HG02973 (cell line): ENCODE results near the gene ASMT.
"Not testable (repeated sequence)": the region's sequence is repeated elsewhere in the genome, so short reads cannot be mapped to it uniquely, and the experiment has no call there.

ENCODE experiments used
- ATAC-seq: cut with Tn5 transposase; IDR thresholded peaks from one replicate; pipeline ENCODE4 v1.9.1; 2021; ENCODE audit warnings: moderate library complexity; ENCODE audit not compliant: unreplicated experiment

The ASMT gene, protein sequence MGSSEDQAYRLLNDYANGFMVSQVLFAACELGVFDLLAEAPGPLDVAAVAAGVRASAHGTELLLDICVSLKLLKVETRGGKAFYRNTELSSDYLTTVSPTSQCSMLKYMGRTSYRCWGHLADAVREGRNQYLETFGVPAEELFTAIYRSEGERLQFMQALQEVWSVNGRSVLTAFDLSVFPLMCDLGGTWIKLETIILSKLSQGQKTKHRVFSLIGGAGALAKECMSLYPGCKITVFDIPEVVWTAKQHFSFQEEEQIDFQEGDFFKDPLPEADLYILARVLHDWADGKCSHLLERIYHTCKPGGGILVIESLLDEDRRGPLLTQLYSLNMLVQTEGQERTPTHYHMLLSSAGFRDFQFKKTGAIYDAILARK

DNA sequence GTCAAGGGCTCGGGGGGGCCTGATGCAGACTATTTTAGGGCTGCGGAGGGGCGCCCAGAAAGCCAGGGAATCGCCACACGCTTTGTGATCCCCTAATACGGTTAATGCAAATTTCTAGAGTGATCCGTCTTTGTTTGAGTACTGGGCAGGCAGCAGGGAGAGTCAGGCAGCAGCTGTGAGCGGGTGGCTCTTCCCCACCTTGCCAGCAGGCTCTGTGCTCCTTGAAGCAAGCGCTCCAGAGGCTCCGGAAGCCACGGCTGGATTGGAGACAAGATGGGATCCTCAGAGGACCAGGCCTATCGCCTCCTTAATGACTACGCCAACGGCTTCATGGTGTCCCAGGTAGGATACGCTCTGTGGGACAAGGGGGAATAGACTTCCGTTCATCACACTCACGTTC is at the start of gene ASMT:
Gene ASMT (plus strand): TSS at position 133 of the 400 bp plus-strand sequence. CDS start 141 bp downstream, at position 274.
- no peak for ATAC-seq

DNA sequence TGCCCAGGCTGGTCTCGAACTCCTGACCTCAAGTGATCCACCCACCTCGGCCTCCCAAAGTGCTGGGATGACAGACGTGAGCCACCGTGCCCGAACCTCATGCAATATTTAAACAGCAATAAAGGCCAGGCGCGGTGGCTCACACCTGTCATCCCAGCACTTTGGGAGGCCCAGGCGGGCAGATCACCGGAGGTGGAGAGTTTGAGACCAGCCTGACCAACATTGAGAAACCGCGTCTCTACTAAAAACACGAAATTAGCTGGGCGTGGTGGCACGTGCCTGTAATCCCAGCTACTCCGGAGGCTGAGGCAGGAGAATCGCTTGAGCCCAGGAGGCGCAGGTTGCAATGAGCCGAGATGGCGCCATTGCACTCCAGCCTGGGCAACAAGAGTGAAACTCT is 40.7 kb upstream of the ASMT start:
- ATAC-seq, result not testable (repeated sequence)

DNA sequence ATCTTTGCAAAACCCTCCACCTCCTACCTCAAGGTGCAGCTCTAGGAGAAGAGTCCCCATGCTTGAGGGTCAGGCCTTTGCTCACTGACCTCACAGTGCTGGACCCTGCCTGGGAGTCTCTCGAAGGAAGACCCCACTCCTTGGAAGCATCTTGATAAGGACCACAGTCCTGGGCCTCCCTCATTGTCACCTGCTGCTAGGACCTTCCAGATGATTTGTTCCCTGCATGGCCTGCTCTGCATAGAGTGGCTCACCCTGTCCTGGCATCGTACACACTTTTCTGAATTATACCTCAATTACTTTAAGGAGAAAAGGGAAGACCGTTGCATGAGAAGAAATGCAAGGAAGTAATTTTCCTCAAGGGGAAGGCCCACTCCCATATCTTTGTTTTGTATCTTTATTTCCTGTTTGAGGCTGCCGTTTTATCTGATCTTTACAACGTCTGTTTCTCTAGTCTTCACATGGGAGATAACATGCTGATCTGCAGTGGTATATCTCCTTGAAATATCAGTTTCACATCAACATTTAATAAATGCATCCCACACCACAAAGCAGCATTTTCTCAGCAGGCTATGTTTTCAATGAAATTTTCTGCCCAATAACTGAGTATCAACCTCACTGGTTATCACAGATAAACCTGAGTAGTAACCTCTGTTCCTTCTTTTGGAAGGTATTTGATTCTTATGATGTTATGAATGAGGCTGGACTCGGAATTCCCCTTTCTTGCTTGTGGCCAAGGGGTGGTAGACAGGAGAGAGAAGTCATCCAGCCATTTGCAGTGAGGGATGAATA is 38.5 kb upstream of the ASMT start:
- no peak for ATAC-seq

DNA sequence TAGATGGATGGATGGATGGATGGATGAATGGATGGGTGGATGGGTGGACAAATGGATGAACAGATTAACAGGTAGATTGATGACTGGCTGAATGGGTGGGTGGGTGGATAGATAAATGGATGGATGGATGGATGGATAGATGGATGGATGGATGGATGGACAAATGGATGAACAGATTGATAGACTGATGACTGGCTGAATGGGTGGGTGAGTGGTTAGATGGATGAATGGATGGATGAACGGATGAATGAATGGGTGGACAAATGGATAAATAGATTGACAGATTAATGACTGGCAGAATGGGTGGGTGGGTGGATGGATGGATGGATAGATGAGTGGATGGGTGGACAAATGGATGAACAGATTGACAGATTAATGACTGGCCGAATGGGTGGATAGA is 37.0 kb upstream of the ASMT start:
- ATAC-seq, result no peak

DNA sequence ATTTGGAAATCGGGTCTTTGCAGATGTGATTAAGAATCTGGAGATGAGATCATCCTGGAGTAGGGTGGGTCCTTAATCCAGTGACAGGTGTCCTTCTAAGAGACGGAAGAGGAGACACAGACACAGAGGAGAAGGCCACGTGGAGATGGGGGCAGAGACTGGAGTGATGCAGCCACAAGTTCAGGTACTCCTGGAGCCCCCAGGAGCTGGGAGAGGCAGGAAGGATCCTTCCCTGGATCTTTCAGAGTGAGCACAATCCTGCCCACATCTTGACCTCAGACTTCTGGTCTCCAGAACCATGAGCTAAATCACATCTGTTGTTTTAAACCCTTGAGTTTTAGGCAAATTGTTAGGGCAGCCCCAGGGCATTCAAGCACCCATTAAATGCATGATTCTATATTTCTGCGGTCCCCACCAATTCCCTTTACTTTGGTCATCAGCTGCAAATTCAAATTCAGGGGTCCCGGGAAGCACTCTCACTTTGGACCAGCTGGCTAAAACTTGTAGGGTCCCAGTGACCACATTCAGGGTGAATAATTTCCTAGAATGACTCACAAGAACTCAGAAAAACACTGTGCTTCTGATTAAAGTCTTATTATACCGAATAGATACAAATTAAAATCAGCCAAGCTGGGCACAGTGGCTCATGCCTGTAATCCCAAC is 36.2 kb upstream of the ASMT start:
- ATAC-seq, result no peak

- ATAC-seq, result peak; percentile 53
These were observed 33.7 kb upstream of the ASMT start for GRCh38 chrX:1581132-1581531.

- peak; percentile 83 for ATAC-seq
These were observed 32.0 kb upstream of the ASMT start for GRCh38 chrX:1582686-1583437.

- no peak for ATAC-seq
These were observed 30.4 kb upstream of the ASMT start for GRCh38 chrX:1584237-1585011.

GRCh38 chrX:1587161-1587560 is 27.7 kb upstream of the ASMT start:
- ATAC-seq, result no peak

DNA sequence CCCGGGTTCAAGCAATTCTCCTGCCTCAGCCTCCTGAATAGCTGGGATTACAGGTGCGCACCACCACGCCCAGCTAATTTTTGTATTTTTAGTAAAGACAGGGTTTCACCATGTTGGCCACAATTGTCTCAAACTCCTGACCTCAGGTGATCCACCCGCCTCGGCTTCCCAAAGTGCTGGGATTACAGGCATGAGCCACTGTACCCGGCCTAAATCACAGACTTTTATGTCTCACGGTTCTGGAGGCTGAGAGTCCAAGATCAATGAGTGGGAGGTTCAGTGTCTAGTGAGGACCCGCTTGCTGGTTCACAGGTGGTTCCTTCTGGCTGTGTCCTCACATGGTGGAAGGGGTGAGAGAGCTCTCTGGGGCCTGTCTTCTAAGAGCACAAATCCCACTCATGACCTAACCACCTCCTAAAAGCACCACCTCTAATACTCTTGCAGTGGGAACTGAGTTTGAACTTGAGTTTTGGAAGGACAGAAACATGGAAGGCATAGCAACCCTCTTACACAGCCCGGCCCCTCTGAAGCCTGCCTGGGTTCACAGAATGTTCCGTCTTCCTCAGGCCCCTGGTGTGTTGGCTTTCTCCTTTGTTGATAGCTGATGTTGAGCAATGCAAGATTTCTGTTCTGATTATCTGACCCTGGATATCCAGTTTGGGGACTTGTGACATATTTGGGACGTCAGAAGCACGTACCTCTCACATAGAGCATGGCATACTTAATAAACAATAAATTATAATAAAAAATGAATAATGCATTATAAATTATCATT is 25.3 kb upstream of the ASMT start:
- ATAC-seq, result no peak

- peak; percentile 85 for ATAC-seq
These were observed 23.6 kb upstream of the ASMT start, which contains the start of gene AKAP17A for GRCh38 chrX:1591102-1591862. AKAP17A (plus strand) TSS chrX:1591604; CDS start chrX:1593463, 1,859 bp downstream.

- peak; percentile 11 for ATAC-seq
These were observed 22.9 kb upstream of the ASMT start for GRCh38 chrX:1591863-1592469.

- ATAC-seq, result peak; percentile 39
These were observed 22.3 kb upstream of the ASMT start for GRCh38 chrX:1592470-1593142.

- ATAC-seq, result no peak
These were observed 21.3 kb upstream of the ASMT start for GRCh38 chrX:1593286-1594271.

GRCh38 chrX:1595711-1596060 is 19.2 kb upstream of the ASMT start:
- ATAC-seq, result no peak

GRCh38 chrX:1596676-1597344 is 18.0 kb upstream of the ASMT start:
- no peak for ATAC-seq
